Measurements from ENCODE around the gene CACNA1A.

The CACNA1A gene

GRCh38 chr19:13356686-13357280, 149.5 kb downstream of the CACNA1A start:
- DNase-seq = no peak

GRCh38 chr19:13356185-13356584, 150.1 kb downstream of the CACNA1A start:
- DNase-seq = no peak

- no peak for DNase-seq
Observed at GRCh38 chr19:13355356-13355755, 150.9 kb downstream of the CACNA1A start.

GRCh38 chr19:13353625-13354024, 152.7 kb downstream of the CACNA1A start:
- no peak for DNase-seq

- no peak for DNase-seq
Observed at GRCh38 chr19:13350759-13351158, 155.5 kb downstream of the CACNA1A start.

GRCh38 chr19:13350072-13350471, 156.2 kb downstream of the CACNA1A start:
- DNase-seq = no peak

- DNase-seq = no peak
Observed at GRCh38 chr19:13347367-13347766, 158.9 kb downstream of the CACNA1A start.

- no peak for DNase-seq
Observed at GRCh38 chr19:13343514-13343913, 162.8 kb downstream of the CACNA1A start.

GRCh38 chr19:13342672-13343071, 163.6 kb downstream of the CACNA1A start:
- no peak for DNase-seq

- no peak for DNase-seq
Observed at GRCh38 chr19:13339869-13340268, 166.4 kb downstream of the CACNA1A start.

- no peak for DNase-seq
Observed at GRCh38 chr19:13337181-13337580, 169.1 kb downstream of the CACNA1A start.

GRCh38 chr19:13334801-13335481, 171.3 kb downstream of the CACNA1A start:
- DNase-seq = no peak

GRCh38 chr19:13330285-13330684, 176.0 kb downstream of the CACNA1A start:
- no peak for DNase-seq

GRCh38 chr19:13329766-13330165, 176.5 kb downstream of the CACNA1A start:
- DNase-seq = no peak

GRCh38 chr19:13328241-13328640, 178.0 kb downstream of the CACNA1A start:
- DNase-seq = no peak

- DNase-seq = no peak
Observed at GRCh38 chr19:13319526-13319925, 186.8 kb downstream of the CACNA1A start.

- DNase-seq = no peak
Observed at GRCh38 chr19:13318190-13318589, 188.1 kb downstream of the CACNA1A start.

- DNase-seq = no peak
Observed at GRCh38 chr19:13315495-13315894, 190.8 kb downstream of the CACNA1A start.

GRCh38 chr19:13314761-13315160, 191.5 kb downstream of the CACNA1A start:
- no peak for DNase-seq

GRCh38 chr19:13313875-13314274, 192.4 kb downstream of the CACNA1A start:
- no peak for DNase-seq

- DNase-seq = no peak
Observed at GRCh38 chr19:13309864-13310263, 196.4 kb downstream of the CACNA1A start.

GRCh38 chr19:13303381-13304129, 202.7 kb downstream of the CACNA1A start:
- DNase-seq = no peak

- DNase-seq = no peak
Observed at GRCh38 chr19:13302526-13303270, 203.6 kb downstream of the CACNA1A start.
